Lower leg skin (tissue), 4 donors: ENCODE results near the gene TACSTD2. TPM values are rescaled to one million over a fixed set of nuclear protein-coding genes. Genes with fewer than 3 reads are reported as not detected.

Source experiments
- DNase-seq, 2 donors: peaks; one replicate each; pipeline ENCODE4 v3.0.0-alpha.2; 2019; ENCODE audit warnings: low spot score in 2 of 2
- H3K4me3 ChIP-seq: fragments of 200-600 bp; sonication (generic); 2 replicates; pipeline ENCODE4 v1.5.1; 2017; ENCODE audit warnings: mild to moderate bottlenecking, low read depth; ENCODE audit not compliant: poor library complexity, severe bottlenecking
- POLR2A ChIP-seq, 2 donors: fragments of 450-650 bp; IDR thresholded peaks; one replicate each; pipeline ENCODE4 v1.6.1; 2016 to 2017; ENCODE audit warnings: antibody characterized with exemption in 2 of 2, mild to moderate bottlenecking in 1 of 2, moderate library complexity in 1 of 2
- WGBS, 2 donors: methylation state at CpG; one replicate each; pipeline ENCODE4 v1.1.5; 2018; 5-methylcytosine and 5-hydroxymethylcytosine counted together
- intact Hi-C: fragments of 100-400 bp; cut with DNase I; formaldehyde crosslinking; loops from one replicate; pipeline ENCODE4 v1.15.0; 2023; ENCODE audit warnings: low total_unique reads
- total RNA-seq, 4 donors: library from RNA; depleted of rRNA; stranded (reverse); fragments of >200 nt; gene quantifications; one replicate each; pipeline ENCODE4 v1.1.0, GENCODE V29; 2016
- TF ChIP-seq, protein P1 (sequence below), 3 donors: fragments of 450-650 bp; IDR thresholded peaks; one replicate each; pipeline ENCODE4 v1.5.1; 2016; ENCODE audit warnings: antibody characterized with exemption in 3 of 3, mild to moderate bottlenecking in 3 of 3, moderate library complexity in 2 of 3

Gene TACSTD2
- total RNA-seq, 4 donors from 2014 or later = 672 to 1,075 (median 946) TPM

DNA sequence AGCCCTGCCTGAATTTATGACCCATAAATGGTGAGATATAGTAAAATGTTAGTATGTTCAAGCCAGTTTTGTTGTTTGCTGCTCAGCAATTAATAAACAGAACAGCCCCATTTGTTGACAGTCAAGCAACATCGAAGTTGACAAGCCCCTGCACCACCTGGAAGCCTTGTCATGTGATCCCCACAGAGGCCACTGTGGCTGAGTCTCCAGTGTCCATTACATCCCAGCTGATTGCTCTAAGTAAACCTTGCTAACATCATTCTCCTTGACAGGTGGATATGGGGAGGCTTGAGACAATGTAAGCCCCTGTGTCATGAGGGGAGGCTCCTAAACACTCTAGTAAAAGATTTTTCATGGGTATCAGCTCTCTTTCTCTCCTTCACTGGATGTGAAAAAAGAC, 17.5 kb upstream of the TACSTD2 start:
- intact Hi-C loops = no loop called here
- no peak overlapping the region for H3K4me3 ChIP-seq
- WGBS, 2 donors = 60 to 94% methylated on average over 1 of the region's 1 CpG
- no peak for DNase-seq
- no peak for TF ChIP-seq POLR2A (IDR thresholded peaks at IDR 0.05)
- TF ChIP-seq, protein P1, sequence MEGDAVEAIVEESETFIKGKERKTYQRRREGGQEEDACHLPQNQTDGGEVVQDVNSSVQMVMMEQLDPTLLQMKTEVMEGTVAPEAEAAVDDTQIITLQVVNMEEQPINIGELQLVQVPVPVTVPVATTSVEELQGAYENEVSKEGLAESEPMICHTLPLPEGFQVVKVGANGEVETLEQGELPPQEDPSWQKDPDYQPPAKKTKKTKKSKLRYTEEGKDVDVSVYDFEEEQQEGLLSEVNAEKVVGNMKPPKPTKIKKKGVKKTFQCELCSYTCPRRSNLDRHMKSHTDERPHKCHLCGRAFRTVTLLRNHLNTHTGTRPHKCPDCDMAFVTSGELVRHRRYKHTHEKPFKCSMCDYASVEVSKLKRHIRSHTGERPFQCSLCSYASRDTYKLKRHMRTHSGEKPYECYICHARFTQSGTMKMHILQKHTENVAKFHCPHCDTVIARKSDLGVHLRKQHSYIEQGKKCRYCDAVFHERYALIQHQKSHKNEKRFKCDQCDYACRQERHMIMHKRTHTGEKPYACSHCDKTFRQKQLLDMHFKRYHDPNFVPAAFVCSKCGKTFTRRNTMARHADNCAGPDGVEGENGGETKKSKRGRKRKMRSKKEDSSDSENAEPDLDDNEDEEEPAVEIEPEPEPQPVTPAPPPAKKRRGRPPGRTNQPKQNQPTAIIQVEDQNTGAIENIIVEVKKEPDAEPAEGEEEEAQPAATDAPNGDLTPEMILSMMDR (IDR thresholded peaks at IDR 0.05) = no peak

DNA sequence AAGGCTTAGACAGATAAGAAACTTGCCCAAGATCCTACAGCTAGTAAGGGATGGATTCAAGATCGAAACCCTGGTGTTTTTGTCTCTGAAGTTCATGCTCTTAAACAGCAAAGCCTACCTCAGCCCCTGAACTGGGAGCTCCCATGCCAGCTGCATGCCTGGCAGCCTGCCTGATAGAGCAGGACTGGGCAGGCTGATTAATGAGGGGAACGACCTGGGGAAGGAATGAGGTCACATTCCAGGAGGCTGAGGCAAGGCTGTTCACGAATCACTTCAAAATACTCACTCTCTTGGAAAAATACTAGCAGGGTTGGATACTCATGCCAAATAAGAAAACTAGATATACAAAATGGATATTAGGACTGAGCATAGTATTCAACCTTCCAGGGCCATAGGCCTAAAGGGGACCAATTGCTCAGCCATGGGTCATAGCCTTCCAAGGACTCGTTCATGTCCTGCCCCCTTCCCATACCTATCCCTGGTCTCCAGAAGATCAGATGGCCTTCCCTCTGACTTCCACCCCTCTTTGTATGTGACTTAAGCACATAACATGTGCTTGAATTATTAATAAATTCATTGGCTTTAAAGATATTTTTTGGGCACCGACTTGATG, 15.6 kb upstream of the TACSTD2 start:
- intact Hi-C loops = no loop called here
- no peak for DNase-seq
- H3K4me3 ChIP-seq = no peak overlapping the region
- TF ChIP-seq, protein P1 (IDR thresholded peaks at IDR 0.05) = no peak
- no peak for TF ChIP-seq POLR2A (IDR thresholded peaks at IDR 0.05)
- WGBS, 2 donors = 38% methylated on average over 5 of the region's 5 CpGs

DNA sequence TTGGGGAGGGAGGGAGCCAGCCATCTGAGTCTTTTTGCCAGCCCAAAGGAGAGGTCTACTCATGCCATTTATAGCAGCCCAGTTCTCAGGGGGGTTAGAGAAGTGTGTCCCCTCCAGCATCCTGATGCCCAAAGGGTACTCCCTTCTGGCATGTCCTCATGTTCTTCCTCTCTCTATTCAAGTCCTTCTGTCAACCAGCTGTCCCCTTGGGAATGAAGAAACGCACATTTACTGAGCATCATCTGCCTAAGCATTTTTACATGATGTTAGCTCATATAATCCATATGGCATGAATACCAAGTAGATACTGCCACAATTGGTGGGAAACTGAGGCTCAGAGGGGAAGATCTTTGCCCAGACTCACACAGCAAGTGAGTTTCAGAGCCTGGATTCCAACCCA, 14.8 kb upstream of the TACSTD2 start:
- TF ChIP-seq, protein P1 (IDR thresholded peaks at IDR 0.05) = no peak
- no peak for TF ChIP-seq POLR2A (IDR thresholded peaks at IDR 0.05)
- no peak overlapping the region for H3K4me3 ChIP-seq
- DNase-seq = no peak
- intact Hi-C loops = no loop called here
- 42 to 65% methylated on average over 1 of the region's 1 CpG for WGBS, 2 donors

DNA sequence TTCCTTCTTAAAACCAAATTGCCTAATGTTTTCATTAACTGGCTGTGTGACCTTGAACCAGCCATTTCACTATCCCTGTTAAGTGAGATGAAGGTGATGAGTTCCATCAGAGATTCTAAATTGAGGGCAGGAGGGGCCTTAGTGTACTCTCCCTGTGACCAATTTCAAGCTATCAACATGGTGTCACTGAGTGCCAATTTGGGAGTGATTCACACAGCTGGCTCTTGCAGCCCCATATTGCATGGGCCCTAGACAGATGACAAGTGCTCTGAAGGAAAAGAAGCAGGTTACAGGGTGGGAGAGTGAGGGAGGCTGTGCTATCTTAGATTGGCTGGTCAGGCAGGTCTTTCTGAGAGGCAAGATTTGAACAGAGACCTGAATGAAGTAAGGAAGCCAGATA, 13.0 kb upstream of the TACSTD2 start:
- intact Hi-C loops = no loop called here
- no peak for DNase-seq
- no peak overlapping the region for H3K4me3 ChIP-seq
- TF ChIP-seq, protein P1 (IDR thresholded peaks at IDR 0.05) = no peak
- no peak for TF ChIP-seq POLR2A (IDR thresholded peaks at IDR 0.05)

DNA sequence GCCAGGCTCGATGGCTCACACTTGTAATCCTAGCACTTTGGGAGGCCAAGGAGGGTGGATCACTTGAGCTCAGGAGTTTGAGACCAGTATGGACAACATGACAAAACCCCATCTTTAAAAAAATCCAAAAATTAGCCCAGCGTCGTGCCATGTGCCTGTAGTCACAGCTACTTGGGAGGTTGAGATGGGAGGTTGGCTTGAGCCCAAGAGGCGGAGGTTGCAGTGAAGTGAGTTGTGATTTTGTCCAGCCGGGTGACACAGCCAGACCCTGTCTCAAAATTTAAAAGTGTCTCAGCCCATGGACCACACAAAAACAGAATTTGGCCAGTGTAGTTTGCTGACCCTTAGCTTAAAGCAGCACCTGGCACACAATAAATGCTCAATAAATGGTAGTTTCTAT, 11.3 kb upstream of the TACSTD2 start:
- no peak for DNase-seq
- no peak overlapping the region for H3K4me3 ChIP-seq
- no peak for TF ChIP-seq POLR2A (IDR thresholded peaks at IDR 0.05)
- TF ChIP-seq, protein P1 (IDR thresholded peaks at IDR 0.05) = no peak
- WGBS, 2 donors = 52 to 70% methylated on average over 5 of the region's 5 CpGs
- intact Hi-C loops = no loop called here

DNA sequence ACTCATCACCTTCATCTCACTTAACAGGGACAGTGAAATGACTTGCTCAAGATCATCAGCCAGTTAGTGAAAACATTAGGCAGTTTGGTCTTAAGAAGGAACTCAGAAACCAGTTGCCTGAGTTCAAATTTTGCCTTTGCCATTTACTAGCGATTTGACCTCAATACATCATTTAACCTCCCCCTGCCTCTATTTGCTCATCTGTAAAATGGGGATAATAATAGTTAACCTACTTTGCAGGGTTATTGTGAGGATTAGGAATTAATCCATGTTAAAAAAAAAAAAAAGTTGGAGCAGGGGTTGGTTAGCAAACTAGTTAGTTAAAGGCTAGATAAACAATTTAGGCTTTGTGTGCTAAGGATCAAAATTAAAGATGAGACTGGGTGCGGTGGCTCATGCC, 10.6 kb upstream of the TACSTD2 start:
- no peak for DNase-seq
- no peak overlapping the region for H3K4me3 ChIP-seq
- 92 to 94% methylated on average over 2 of the region's 2 CpGs for WGBS, 2 donors
- intact Hi-C loops = no loop called here
- TF ChIP-seq POLR2A (IDR thresholded peaks at IDR 0.05) = no peak
- TF ChIP-seq, protein P1 (IDR thresholded peaks at IDR 0.05) = no peak
